IPS-18c (cell line): ENCODE measurements around the gene SMG6.
"Not testable (repeated sequence)": the region's sequence is repeated elsewhere in the genome, so short reads cannot be mapped to it uniquely, and the experiment has no call there.

ENCODE experiments used
- H3K4me3 ChIP-seq: 2 replicates; pipeline ENCODE4 v1.7.0; 2013; ENCODE audit warnings: low read depth, mild to moderate bottlenecking, low read length, moderate library complexity; ENCODE audit not compliant: insufficient read depth
- H3K9me3 ChIP-seq: one replicate; pipeline ENCODE4 v1.6.1; 2013; ENCODE audit warnings: mild to moderate bottlenecking, low read length, moderate library complexity; ENCODE audit not compliant: control insufficient read depth, insufficient read depth

The SMG6 gene

DNA sequence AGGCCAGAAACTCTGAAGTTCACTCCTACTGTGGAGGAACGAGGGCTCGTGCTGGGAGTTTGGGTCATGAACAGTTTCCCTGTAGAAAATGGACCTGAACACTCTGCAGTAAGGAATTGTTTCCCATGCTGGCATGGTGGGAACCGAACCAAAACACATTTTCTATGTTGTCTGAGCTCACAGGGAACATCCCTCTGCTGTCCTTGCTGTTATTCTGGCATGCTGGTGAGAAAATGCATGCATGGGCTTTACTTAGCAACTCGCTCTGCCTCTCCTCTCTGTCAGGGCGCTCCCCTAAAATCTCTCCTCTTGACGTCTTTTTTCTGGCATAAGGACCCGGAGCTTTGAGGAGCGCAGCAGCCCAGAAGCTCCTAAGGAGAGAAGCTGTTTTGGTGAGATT is 283.9 kb downstream of the SMG6 start:
- H3K4me3 ChIP-seq, result no peak overlapping the region
- no peaks in the 10 kb centered on the region for H3K9me3 ChIP-seq

DNA sequence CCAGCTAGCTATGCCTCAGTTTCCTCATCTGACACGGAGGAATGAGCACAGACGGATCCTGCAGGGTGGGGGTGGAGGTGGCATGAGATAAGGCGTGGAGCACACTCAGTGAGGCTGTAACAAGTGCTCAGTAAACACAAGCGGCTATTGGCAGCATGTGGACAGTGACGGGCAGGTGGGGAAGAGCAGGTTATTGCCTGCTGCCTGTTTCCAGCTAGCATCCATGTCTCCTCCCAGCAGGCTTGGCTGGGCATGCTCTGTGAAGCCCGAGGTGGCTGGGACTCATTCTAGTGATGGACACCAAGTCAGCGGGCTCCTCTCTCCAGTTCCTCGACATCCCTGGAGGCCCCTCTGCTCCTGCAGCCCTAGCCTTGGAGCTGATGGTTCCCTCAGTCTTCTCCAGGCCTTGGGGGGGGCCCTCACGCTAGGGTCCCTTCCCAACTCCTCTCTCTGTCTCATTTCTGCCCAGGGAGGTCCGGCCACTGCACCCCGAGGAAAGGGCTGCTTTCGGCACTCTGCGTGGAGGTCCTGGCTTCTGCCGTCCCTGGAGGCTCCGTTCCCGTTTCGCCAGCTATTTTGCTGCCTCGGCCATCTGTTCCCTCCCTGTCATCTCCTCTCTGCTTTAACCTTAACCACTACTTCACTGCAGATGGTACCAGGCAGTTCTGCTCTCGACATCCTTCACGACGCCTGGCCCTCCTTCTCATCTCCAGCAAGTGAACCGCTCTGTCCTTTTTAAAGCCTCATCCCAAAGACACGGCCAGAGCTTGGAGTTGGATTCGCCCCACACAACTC is 284.7 kb downstream of the SMG6 start:
- Histone ChIP-seq H3K9me3 (no peaks in the 10 kb centered on the region), H3K4me3 (no peak overlapping the region)

GRCh38 chr17:2017274-2017941 is 286.2 kb downstream of the SMG6 start:
- Histone ChIP-seq H3K9me3 (no peaks in the 10 kb centered on the region), H3K4me3 (no peak overlapping the region)

DNA sequence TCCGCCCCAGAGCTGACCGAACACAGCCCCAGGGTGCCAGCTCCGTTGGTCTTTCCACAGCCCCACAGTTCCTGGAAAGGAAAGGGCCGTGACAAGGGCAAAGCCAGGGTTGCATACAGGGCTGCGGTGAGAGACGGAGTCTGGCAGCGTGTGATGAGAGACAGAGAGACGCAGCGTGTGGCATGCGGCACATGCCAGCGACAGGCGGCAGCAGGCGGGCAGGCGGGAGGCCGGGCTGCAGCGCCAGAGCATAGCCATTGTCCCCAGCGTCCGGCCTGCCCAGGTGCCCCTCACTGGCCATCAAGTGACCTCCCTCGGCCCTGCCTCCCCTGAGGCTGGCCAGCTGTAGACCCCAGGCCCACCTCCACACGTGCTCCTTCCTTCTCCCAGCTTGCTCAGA is 287.1 kb downstream of the SMG6 start:
- Histone ChIP-seq H3K9me3 (no peaks in the 10 kb centered on the region), H3K4me3 (no peak overlapping the region)

DNA sequence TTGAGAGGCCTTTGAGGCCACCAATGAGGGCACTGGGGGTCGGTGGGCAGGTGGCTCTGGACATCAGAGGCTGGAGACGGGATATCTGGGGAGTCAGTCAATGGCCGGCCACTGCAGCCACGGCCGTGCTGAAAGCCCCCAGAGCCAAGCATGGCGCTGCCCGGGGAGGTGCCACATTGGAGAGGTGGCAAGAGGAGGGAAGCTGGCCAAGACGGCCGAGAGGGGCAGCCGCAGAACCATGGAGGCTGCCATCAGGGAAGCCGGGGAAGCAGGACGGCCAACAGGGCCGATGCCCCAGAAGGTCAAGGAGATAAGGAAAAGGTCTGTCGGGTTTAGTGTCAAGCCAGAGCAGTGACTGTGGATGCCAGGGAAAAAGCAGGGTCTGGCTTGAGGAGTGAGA is 288.3 kb downstream of the SMG6 start:
- no peaks in the 10 kb centered on the region for H3K9me3 ChIP-seq
- H3K4me3 ChIP-seq, result no peak overlapping the region

DNA sequence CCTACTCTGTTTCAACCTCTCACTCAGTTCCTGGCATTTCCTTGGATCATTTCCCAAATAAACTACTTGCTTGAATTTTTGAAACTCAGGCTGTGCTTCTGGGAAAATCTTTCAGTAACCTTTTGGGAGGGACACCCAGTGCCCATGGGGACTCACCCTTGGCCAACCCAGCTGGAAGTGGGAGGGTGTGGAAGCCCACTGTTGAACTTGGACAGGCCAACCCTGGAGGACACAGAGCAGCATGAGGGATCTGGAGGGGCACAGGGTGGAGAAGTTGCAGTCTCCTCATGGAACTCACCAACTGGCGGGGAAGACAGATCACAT is 289.6 kb downstream of the SMG6 start:
- Histone ChIP-seq H3K9me3 (no peaks in the 10 kb centered on the region), H3K4me3 (no peak overlapping the region)

GRCh38 chr17:2013220-2013993 is 290.2 kb downstream of the SMG6 start:
- not testable (repeated sequence) for H3K4me3 ChIP-seq

GRCh38 chr17:2012499-2012898 is 291.1 kb downstream of the SMG6 start:
- Histone ChIP-seq H3K9me3 (no peaks in the 10 kb centered on the region), H3K4me3 (no peak overlapping the region)

More at GRCh38 chr17:2013220-2013993, 290.2 kb downstream of the SMG6 start:
- H3K9me3 ChIP-seq, result not testable (repeated sequence)

GRCh38 chr17:2011411-2012371 is 291.9 kb downstream of the SMG6 start:
- Histone ChIP-seq H3K9me3 (no peaks in the 10 kb centered on the region), H3K4me3 (no peak overlapping the region)
